HG03045 (cell line): ENCODE data around the gene TBXA2R.

Source experiments
- ATAC-seq: cut with Tn5 transposase; IDR thresholded peaks from one replicate; pipeline ENCODE4 v1.9.1; 2021; ENCODE audit warnings: mild to moderate bottlenecking, moderate library complexity; ENCODE audit not compliant: unreplicated experiment

The TBXA2R gene

DNA sequence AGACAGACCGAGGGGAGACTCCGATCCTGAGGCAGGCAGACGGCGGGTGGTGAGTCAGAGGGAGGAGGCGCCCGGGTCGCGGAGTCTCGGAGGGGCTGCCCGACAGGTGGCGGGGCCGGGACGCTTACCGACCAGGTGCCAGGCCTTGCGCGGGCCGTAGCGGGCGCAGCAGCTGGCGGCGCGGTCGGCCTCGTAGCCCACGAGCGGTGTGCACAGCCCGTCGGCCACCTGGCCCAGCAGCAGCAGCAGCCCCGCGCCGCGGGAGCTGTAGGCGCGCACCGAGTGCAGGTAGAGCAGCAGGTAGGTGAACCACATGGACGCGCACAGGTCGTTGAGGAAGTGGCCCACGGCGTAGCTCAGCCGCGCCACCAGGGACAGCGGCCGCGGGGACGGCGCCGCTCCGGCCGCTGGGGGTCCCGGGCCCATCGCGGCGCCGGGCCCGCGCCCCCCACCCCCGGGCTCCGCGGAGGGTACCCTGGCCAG, 49.7 kb downstream of the TBXA2R start:
- ATAC-seq = no peak

- ATAC-seq = no peak
Measured at GRCh38 chr19:3556423-3556977, 50.2 kb downstream of the TBXA2R start.

DNA sequence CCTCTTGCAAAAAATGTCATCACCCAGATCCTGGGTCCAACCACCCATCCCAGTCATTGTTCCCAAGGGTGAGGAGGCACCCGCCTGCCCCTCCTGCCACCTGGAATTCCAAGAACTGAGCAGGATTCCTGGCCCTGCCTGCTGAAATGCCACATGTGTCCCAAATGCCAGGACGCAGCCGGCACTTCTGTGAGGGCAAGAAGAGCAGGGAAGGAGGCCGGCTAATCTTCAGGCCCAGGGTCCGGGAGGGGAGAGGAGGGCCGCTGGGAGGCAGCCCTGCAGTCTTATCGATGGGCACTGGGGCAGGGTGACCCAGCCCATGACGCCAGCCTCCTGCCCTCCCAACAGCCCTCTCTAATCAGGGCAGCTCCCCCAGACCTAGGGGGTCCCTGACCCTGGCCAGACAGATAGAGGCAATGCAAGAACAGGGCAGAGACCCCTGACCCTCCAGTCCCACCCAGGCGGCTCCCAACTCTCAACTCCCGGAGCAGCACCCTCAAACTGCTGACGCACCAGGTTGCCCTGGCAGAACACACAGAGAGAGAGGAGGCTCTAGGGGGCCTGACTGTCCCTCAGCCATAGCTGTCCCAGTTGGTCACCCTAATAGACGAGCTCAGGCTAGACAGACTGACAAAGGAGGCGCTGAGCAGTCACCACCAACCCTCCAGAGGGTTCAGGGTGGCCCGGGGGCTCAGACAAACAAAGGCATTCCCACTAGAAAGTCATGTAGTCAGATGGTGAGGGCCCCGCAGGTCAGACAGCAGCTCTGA, 50.8 kb downstream of the TBXA2R start:
- no peak for ATAC-seq

GRCh38 chr19:3554254-3555083, 52.2 kb downstream of the TBXA2R start:
- ATAC-seq = no peak

DNA sequence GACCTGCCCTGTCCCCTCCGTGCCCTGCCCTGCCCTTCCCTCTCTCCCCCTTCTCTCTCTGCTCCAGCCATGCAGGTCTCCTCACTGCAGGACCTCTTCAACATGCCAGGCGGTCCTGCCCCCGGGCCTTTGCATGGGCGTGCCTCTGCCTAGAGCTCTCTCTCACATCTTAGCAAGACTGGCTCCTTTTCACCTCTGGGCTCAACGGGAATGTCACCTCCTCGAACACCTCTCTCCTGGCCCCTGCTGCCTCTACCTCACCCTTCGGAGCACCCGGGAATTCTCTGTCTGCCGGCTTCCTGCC, 54.9 kb downstream of the TBXA2R start:
- ATAC-seq = no peak

- no peak for ATAC-seq
Measured at GRCh38 chr19:3550947-3551791, 55.5 kb downstream of the TBXA2R start.

- ATAC-seq = no peak
Measured at GRCh38 chr19:3549816-3550215, 56.9 kb downstream of the TBXA2R start.

DNA sequence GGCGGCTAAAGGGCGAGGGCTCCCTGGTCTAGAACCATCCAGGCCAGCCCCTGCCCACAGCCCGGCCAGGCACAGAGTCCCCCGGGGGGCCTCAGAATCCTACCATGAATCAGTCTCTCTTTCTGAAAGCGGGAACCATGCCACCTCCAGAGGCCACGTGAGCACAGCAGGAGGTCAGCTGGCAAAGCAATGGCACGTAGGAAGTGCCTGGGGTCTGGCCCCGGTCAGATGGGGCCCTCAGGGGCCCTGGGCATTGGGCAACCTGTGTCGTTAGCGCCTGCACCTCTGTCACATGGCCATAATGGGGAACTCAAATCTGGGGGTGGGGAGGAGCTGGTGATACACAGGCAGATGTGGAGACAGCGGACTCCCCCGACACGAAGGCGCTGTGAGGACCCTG, 58.1 kb downstream of the TBXA2R start:
- ATAC-seq = no peak

GRCh38 chr19:3547767-3548282, 58.9 kb downstream of the TBXA2R start:
- no peak for ATAC-seq

DNA sequence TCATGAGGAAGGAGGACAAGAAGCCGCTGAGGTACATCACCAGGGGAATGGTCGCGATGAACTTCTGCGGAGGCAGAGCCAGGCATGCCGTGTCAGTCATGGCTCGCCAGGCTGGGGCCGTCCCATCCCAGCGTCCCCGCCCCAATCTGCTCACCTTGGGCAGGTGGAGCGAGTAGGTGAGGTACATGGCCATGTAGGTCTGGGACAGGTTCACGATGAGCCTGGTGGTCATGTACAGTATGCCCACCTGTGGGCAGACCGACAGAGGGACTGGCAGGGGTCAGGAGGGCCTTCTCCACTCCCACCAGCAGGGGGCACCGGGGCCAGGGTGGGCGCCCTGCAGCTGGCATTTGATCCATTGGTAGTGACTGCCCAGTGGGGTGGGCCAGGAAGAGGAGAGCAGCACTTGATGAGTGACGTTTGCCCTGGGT, 59.4 kb downstream of the TBXA2R start:
- no peak for ATAC-seq

GRCh38 chr19:3546119-3546518, 60.6 kb downstream of the TBXA2R start:
- ATAC-seq = no peak

DNA sequence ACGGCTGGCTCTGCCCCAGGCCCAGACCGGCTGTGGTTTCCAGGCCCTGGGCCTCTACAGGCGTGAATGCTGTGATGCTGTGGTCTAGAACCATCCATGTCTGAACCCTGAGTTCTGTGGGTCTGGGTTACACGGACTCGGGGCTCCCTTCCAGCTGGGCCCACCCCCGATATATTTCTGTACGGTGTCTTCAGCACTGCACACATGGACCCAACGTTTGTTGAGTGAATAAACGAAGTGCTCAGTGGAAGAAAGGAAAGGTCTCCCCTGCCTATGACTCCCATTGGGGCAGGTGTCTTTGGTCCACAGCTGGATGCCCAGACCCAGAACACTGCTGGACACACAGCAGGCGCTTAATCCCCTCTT, 61.0 kb downstream of the TBXA2R start:
- no peak for ATAC-seq

DNA sequence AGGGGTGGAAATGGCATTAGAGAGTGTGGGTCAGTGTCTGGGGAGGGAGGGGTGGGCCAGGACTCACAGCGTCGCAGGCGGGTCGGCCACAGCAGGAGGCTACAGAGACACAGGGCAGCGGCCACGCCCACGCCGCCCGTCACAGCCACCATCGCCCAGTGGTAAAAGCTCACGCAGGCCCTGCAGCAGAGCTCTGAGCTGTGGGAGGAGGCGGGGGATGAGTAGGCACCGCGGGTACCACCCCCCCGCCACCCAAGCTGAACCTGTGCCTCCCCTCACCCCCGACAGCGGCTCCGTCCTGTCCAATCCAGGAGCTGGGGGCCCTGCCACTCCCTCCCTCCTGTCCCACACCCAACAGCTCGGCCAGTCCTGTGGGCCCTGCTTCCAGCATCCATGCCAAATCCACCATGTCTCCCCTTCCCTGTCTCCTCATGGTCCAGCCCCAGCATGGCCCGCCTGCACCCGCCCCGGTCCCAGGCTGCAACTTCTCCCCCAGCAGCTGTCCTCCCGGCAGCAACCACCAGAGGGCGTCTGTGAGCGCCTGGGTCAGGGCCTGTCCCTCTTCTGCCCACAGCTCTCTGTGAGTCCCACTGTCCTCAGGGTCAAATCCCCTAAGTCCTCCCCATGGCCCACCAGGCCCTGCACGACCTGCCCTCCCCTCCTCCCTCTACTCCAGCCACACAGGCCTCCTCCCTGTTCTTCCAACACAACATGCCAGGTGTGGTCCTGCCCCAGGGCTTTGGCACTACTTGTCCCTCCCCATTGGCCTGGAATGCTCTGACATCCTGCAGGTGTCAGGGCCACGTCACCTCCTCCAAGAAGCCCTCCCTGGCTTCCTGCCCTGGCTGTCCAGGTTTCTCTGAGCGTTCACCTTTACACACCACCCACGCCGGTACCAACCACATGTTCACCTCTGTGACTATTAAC, 61.7 kb downstream of the TBXA2R start:
- no peak for ATAC-seq
